HepG2 (cell line): ENCODE measurements around the gene RAD23A. TPM values are rescaled to one million over a fixed set of nuclear protein-coding genes. Genes with fewer than 3 reads are reported as not detected.

Experiments used
- ARID4A ChIP-seq: sonication (generic); formaldehyde crosslinking; IDR thresholded peaks from 2 replicates; pipeline ENCODE4 v1.5.0; 2020; ENCODE audit warnings: mild to moderate bottlenecking, missing genetic modification reagents, borderline replicate concordance
- ELF1 ChIP-seq: sonication (generic); formaldehyde crosslinking; IDR thresholded peaks from 2 replicates; pipeline ENCODE4 v1.4.0; 2020; ENCODE audit warnings: missing genetic modification reagents
- GZF1 ChIP-seq: sonication (generic); formaldehyde crosslinking; IDR thresholded peaks from 2 replicates; pipeline ENCODE4 v1.5.1; 2020; ENCODE audit warnings: mild to moderate bottlenecking, missing genetic modification reagents
- PTBP1 ChIP-seq: fragments of 200-400 bp; formaldehyde crosslinking; IDR thresholded peaks from 2 replicates; pipeline ENCODE4 v1.6.1; 2018; ENCODE audit warnings: low read length, low read depth; ENCODE audit not compliant: poor library complexity, severe bottlenecking
- SALL2 ChIP-seq: sonication (generic); formaldehyde crosslinking; IDR thresholded peaks from 2 replicates; pipeline ENCODE4 v1.8.1; 2023; ENCODE audit warnings: mild to moderate bottlenecking, missing genetic modification reagents, inconsistent platforms
- SP140L ChIP-seq: sonication (generic); formaldehyde crosslinking; IDR thresholded peaks from 2 replicates; pipeline ENCODE4 v1.4.0; 2020; ENCODE audit warnings: missing genetic modification reagents, borderline replicate concordance
- TBX2 ChIP-seq: sonication (generic); formaldehyde crosslinking; IDR thresholded peaks from 2 replicates; pipeline ENCODE4 v1.5.0; 2020; ENCODE audit warnings: missing genetic modification reagents, mild to moderate bottlenecking, borderline replicate concordance
- YEATS2 ChIP-seq: sonication (generic); formaldehyde crosslinking; IDR thresholded peaks from 2 replicates; pipeline ENCODE4 v1.4.0; 2020; ENCODE audit warnings: missing genetic modification reagents, borderline replicate concordance
- ZNF121 ChIP-seq: sonication (generic); formaldehyde crosslinking; IDR thresholded peaks from 2 replicates; pipeline ENCODE4 v1.5.0; 2020; ENCODE audit warnings: mild to moderate bottlenecking, missing genetic modification reagents
- ZNF644 ChIP-seq: IDR thresholded peaks from 2 replicates; pipeline ENCODE4 v1.6.1; 2016; ENCODE audit warnings: low read depth
- polyA plus RNA-seq, 8 experiments: library from polyadenylated mRNA; depleted of rRNA in 3 of 8; stranded (reverse) in 7 of 8; unstranded in 1 of 8; fragments of >200 nt; fragmentation: Illumina TruSeq in 4 of 8; extraction: Trizol in 4 of 8; gene quantifications; 2 replicates each; pipeline versions ENCODE4 v1.2.1 to v1.2.3, GENCODE V29; 2011 to 2016; ENCODE audit warnings: low read depth in 4 of 8, missing spikeins in 1 of 8, mixed read lengths in 1 of 8; ENCODE audit not compliant: insufficient read depth in 1 of 8
- total RNA-seq, 5 experiments: library from RNA; depleted of rRNA; stranded (reverse); fragments of >200 nt; fragmentation: Illumina TruSeq; extraction: Trizol; gene quantifications; 2 replicates each; pipeline ENCODE4 v1.2.3, GENCODE V29; 2016; ENCODE audit warnings: low read depth in 1 of 5
- TF ChIP-seq, protein P1 (sequence below): sonication (generic); formaldehyde crosslinking; IDR thresholded peaks from 2 replicates; pipeline ENCODE4 v1.5.1; 2020; ENCODE audit warnings: mild to moderate bottlenecking, missing genetic modification reagents, borderline replicate concordance
- TF ChIP-seq, protein P2 (sequence below): sonication (generic); formaldehyde crosslinking; IDR thresholded peaks from 2 replicates; pipeline ENCODE4 v1.4.0; 2020; ENCODE audit warnings: mild to moderate bottlenecking, missing genetic modification reagents

Gene RAD23A
- total and polyA plus RNA-seq, 2 of the 13 experiments (the other 11 are each of a cell fraction or from before 2014, with no cell fraction given): 42.5 to 54.2 TPM

DNA sequence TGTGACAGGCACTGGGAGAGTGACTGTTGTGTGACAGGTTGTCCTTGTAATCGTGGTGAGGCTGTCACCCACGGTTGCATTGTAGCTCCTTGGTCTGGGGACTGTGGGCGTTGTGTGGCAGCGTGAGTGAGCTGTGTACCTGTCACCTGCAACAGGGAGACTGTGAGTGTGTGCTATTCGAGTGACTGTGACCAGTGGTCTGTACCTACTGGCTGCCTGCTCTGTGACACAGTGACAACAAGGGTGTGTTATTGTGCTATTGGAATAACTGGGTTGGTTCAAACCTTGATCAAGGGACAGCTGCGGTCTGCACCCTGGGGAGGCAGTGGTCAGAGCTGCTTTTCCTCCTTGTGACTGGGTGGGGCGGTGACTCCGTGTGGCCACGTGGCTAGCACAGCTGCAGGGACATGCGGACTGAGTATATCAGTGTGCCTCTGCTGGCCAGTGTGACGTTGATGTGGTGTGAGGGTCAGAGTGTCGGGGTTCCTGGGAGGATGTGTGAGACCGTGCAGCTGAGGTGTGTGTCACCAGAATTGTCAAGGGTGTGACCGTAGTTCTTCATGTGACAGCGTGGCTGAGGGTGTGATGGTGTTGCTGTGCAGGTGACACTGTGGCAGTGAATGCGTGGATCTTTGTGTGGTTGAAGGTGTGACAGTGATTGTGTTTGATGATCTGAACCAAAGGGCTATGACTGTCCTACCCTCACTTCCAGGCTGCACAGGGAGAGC lies 39.6 kb downstream of the RAD23A start (continued):
- TF ChIP-seq, protein P1, sequence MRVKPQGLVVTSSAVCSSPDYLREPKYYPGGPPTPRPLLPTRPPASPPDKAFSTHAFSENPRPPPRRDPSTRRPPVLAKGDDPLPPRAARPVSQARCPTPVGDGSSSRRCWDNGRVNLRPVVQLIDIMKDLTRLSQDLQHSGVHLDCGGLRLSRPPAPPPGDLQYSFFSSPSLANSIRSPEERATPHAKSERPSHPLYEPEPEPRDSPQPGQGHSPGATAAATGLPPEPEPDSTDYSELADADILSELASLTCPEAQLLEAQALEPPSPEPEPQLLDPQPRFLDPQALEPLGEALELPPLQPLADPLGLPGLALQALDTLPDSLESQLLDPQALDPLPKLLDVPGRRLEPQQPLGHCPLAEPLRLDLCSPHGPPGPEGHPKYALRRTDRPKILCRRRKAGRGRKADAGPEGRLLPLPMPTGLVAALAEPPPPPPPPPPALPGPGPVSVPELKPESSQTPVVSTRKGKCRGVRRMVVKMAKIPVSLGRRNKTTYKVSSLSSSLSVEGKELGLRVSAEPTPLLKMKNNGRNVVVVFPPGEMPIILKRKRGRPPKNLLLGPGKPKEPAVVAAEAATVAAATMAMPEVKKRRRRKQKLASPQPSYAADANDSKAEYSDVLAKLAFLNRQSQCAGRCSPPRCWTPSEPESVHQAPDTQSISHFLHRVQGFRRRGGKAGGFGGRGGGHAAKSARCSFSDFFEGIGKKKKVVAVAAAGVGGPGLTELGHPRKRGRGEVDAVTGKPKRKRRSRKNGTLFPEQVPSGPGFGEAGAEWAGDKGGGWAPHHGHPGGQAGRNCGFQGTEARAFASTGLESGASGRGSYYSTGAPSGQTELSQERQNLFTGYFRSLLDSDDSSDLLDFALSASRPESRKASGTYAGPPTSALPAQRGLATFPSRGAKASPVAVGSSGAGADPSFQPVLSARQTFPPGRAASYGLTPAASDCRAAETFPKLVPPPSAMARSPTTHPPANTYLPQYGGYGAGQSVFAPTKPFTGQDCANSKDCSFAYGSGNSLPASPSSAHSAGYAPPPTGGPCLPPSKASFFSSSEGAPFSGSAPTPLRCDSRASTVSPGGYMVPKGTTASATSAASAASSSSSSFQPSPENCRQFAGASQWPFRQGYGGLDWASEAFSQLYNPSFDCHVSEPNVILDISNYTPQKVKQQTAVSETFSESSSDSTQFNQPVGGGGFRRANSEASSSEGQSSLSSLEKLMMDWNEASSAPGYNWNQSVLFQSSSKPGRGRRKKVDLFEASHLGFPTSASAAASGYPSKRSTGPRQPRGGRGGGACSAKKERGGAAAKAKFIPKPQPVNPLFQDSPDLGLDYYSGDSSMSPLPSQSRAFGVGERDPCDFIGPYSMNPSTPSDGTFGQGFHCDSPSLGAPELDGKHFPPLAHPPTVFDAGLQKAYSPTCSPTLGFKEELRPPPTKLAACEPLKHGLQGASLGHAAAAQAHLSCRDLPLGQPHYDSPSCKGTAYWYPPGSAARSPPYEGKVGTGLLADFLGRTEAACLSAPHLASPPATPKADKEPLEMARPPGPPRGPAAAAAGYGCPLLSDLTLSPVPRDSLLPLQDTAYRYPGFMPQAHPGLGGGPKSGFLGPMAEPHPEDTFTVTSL (CRISPR knock-in tag): no peak
- TF ChIP-seq GZF1 (CRISPR knock-in tag): peak; percentile 74; the same call in 1 of the 2 replicates
- TF ChIP-seq SALL2 (CRISPR knock-in tag): 0 out of 2 replicates have a peak, but pooled peaks have one; percentile 22
- no peak; the same call in 1 of the 2 replicates for TF ChIP-seq YEATS2
- peak; percentile 29; the same call in 1 of the 2 replicates for TF ChIP-seq TBX2 (CRISPR knock-in tag)
- peak; percentile 86 for TF ChIP-seq ARID4A (CRISPR knock-in tag)
- TF ChIP-seq, protein P2, sequence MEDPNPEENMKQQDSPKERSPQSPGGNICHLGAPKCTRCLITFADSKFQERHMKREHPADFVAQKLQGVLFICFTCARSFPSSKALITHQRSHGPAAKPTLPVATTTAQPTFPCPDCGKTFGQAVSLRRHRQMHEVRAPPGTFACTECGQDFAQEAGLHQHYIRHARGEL (CRISPR knock-in tag): no peak
- no peak for TF ChIP-seq SP140L
- TF ChIP-seq ZNF644 (CRISPR knock-in tag): no peak
- no peak for TF ChIP-seq ZNF121 (CRISPR knock-in tag)
- no peak for TF ChIP-seq ELF1 (CRISPR knock-in tag)
- no peak for TF ChIP-seq PTBP1
